ENCODE data around the gene GLA.

GLA gene

GRCh38 chrX:101362757-101363156 lies 45.0 kb downstream of the GLA start:
- Histone ChIP-seq H3K27ac (no peak overlapping the region; the same call in 1 of the 2 replicates), H3K9ac (no peak overlapping the region), H3K4me2 (no peak overlapping the region), H4K20me1 (no peaks in the 10 kb centered on the region), H3K9me3 (no peaks in the 10 kb centered on the region), H3K4me3 (no peak overlapping the region), H3K36me3 (peaks cover 94% of the 10 kb centered on the region), H3K27me3 (no peaks in the 10 kb centered on the region), H3K4me1 (peaks cover 37% of the 10 kb centered on the region)
- no peak for TF ChIP-seq Cebpa-rat (IDR thresholded peaks at IDR 0.05)

- peaks cover 95% of the 10 kb centered on the region for H3K36me3 ChIP-seq
- no peak for TF ChIP-seq Cebpa-rat (IDR thresholded peaks at IDR 0.05)
- no peak overlapping the region for H3K9ac ChIP-seq
- no peaks in the 10 kb centered on the region for H3K27me3 ChIP-seq
- H4K20me1 ChIP-seq: no peaks in the 10 kb centered on the region
- no peak overlapping the region for H3K4me3 ChIP-seq
- H3K9me3 ChIP-seq: no peaks in the 10 kb centered on the region
- no peak overlapping the region for H3K4me2 ChIP-seq
- peaks cover 31% of the 10 kb centered on the region; the same call in 1 of the 2 replicates for H3K4me1 ChIP-seq
- no peak overlapping the region; the same call in 1 of the 2 replicates for H3K27ac ChIP-seq
Observed at GRCh38 chrX:101362116-101362515, 45.6 kb downstream of the GLA start.

- Histone ChIP-seq H3K36me3 (peaks cover 95% of the 10 kb centered on the region), H3K4me2 (no peak overlapping the region), H3K27me3 (no peaks in the 10 kb centered on the region), H4K20me1 (no peaks in the 10 kb centered on the region), H3K9ac (no peak overlapping the region), H3K4me3 (no peak overlapping the region), H3K27ac (no peak overlapping the region), H3K9me3 (no peaks in the 10 kb centered on the region), H3K4me1 (peaks cover 24% of the 10 kb centered on the region)
- no peak for TF ChIP-seq Cebpa-rat (IDR thresholded peaks at IDR 0.05)
Observed at GRCh38 chrX:101360390-101360789, 47.3 kb downstream of the GLA start.

- H3K4me3 ChIP-seq: no peak overlapping the region
Observed at GRCh38 chrX:101359966-101360365, 47.8 kb downstream of the GLA start.

GRCh38 chrX:101357166-101357795 lies 50.4 kb downstream of the GLA start:
- Histone ChIP-seq H3K27me3 (no peaks in the 10 kb centered on the region), H3K9ac (no peak overlapping the region), H3K27ac (no peak overlapping the region), H4K20me1 (no peaks in the 10 kb centered on the region), H3K4me1 (peaks cover 40% of the 10 kb centered on the region), H3K4me2 (no peak overlapping the region), H3K9me3 (no peaks in the 10 kb centered on the region), H3K36me3 (peaks cover 89% of the 10 kb centered on the region), H3K4me3 (no peak overlapping the region)
- no peak for TF ChIP-seq Cebpa-rat (IDR thresholded peaks at IDR 0.05)

More at GRCh38 chrX:101359966-101360365, 47.8 kb downstream of the GLA start:
- Histone ChIP-seq H3K36me3 (peaks cover 95% of the 10 kb centered on the region), H3K27ac (no peak overlapping the region), H4K20me1 (no peaks in the 10 kb centered on the region), H3K4me1 (peaks cover 24% of the 10 kb centered on the region), H3K9me3 (no peaks in the 10 kb centered on the region), H3K9ac (no peak overlapping the region), H3K27me3 (no peaks in the 10 kb centered on the region), H3K4me2 (no peak overlapping the region)
- TF ChIP-seq Cebpa-rat (IDR thresholded peaks at IDR 0.05): no peak

GRCh38 chrX:101349193-101349562 lies 58.5 kb downstream of the GLA start:
- peaks cover 40% of the 10 kb centered on the region for H3K4me1 ChIP-seq
- H3K9ac ChIP-seq: peak overlapping the region; percentile 84
- H3K27me3 ChIP-seq: no peaks in the 10 kb centered on the region
- H3K27ac ChIP-seq: peak overlapping the region; percentile 72
- peaks cover 73% of the 10 kb centered on the region for H3K36me3 ChIP-seq
- peaks cover 36% of the 10 kb centered on the region; the same call in 1 of the 2 replicates for H4K20me1 ChIP-seq
- TF ChIP-seq Cebpa-rat (IDR thresholded peaks at IDR 0.05): no peak
- no peaks in the 10 kb centered on the region for H3K9me3 ChIP-seq
- peak overlapping the region; percentile 77 for H3K4me3 ChIP-seq
- H3K4me2 ChIP-seq: peak overlapping the region; percentile 74

GRCh38 chrX:101348452-101349192 lies 59.1 kb downstream of the GLA start, which contains the start of gene TIMM8A:
TIMM8A (minus strand) TSS chrX:101348742; CDS start chrX:101348664, 78 bp downstream.
- H3K9ac ChIP-seq: peak within 1 kb of the TSS; percentile 84
- H3K9me3 ChIP-seq: no peaks in the 10 kb centered on the region
- TF ChIP-seq Cebpa-rat (IDR thresholded peaks at IDR 0.05): no peak
- peaks cover 34% of the 10 kb centered on the region for H3K4me1 ChIP-seq
- peak within 1 kb of the TSS; percentile 72 for H3K27ac ChIP-seq
- peaks cover 79% of the 10 kb centered on the region for H3K36me3 ChIP-seq
- no peaks in the 10 kb centered on the region for H3K27me3 ChIP-seq
- H4K20me1 ChIP-seq: peaks cover 36% of the 10 kb centered on the region; the same call in 1 of the 2 replicates
- H3K4me3 ChIP-seq: peak within 1 kb of the TSS; percentile 77
- peak within 1 kb of the TSS; percentile 74 for H3K4me2 ChIP-seq

GRCh38 chrX:101347859-101348451 lies 59.8 kb downstream of the GLA start:
- no peak for TF ChIP-seq Cebpa-rat (IDR thresholded peaks at IDR 0.05)
- peaks cover 36% of the 10 kb centered on the region; the same call in 1 of the 2 replicates for H4K20me1 ChIP-seq
- peaks cover 79% of the 10 kb centered on the region for H3K36me3 ChIP-seq
- no peaks in the 10 kb centered on the region for H3K27me3 ChIP-seq
- peak overlapping the region; percentile 84 for H3K9ac ChIP-seq
- H3K4me2 ChIP-seq: peak overlapping the region; percentile 74
- H3K4me1 ChIP-seq: peaks cover 27% of the 10 kb centered on the region
- H3K9me3 ChIP-seq: no peaks in the 10 kb centered on the region
- H3K4me3 ChIP-seq: peak overlapping the region; percentile 77
- H3K27ac ChIP-seq: peak overlapping the region; percentile 72
